Adrenal gland (tissue), 12 donors: ENCODE data around the gene GDAP1L1. TPM values are rescaled to one million over a fixed set of nuclear protein-coding genes. Genes with fewer than 3 reads are reported as not detected.

Experiments
- DNase-seq, 7 donors: peaks; one replicate each; pipeline ENCODE4 v3.0.0-alpha.2; 2019 to 2020
- H3K27ac ChIP-seq, 5 donors: fragments of 200-600 bp; sonication (generic) in 4 of 5; 1 replicate in 3 of 5; 2 replicates in 2 of 5; pipeline versions ENCODE4 v1.5.1 to v1.8.0; 2016 to 2020; ENCODE audit warnings: mild to moderate bottlenecking in 1 of 5
- H3K27me3 ChIP-seq: fragments of 200-600 bp; 2 replicates; pipeline ENCODE4 v1.8.0; 2021
- H3K36me3 ChIP-seq, 2 donors: fragments of 200-600 bp; replicated peaks in 1 of 2; 1 replicate in 1 of 2; 2 replicates in 1 of 2; pipeline versions ENCODE4 v1.5.1 to v1.8.0; 2018 to 2022
- H3K4me1 ChIP-seq, 2 donors: fragments of 200-600 bp; replicated peaks in 1 of 2; 1 replicate in 1 of 2; 2 replicates in 1 of 2; pipeline versions ENCODE4 v1.5.1 to v1.8.0; 2018 to 2021
- H3K4me3 ChIP-seq, 4 donors: fragments of 200-600 bp; sonication (generic) in 3 of 4; one replicate each; pipeline ENCODE4 v1.5.1; 2016 to 2018
- H3K9me3 ChIP-seq, 3 donors: fragments of 200-600 bp; sonication (generic) in 1 of 3; replicated peaks in 1 of 3; 1 replicate in 2 of 3; 2 replicates in 1 of 3; pipeline versions ENCODE4 v1.5.1 to v1.8.0; 2016 to 2021
- POLR2A ChIP-seq, 2 donors: fragments of 450-650 bp; IDR thresholded peaks; one replicate each; pipeline ENCODE4 v1.6.1; 2017; ENCODE audit warnings: antibody characterized with exemption in 2 of 2, mild to moderate bottlenecking in 2 of 2, moderate library complexity in 1 of 2
- WGBS, 4 donors: extraction: QIAGEN DNeasy Blood & Tissue Kit in 2 of 4; methylation state at CpG; one replicate each; pipeline versions ENCODE4 v1.1.5 to v1.1.7; 2013 to 2017; 5-methylcytosine and 5-hydroxymethylcytosine counted together
- intact Hi-C, 2 donors: fragments of 100-400 bp; cut with DNase I; formaldehyde crosslinking; loops; one replicate each; pipeline versions ENCODE4 v1.14.1 to v1.15.0; 2022 to 2023
- polyA plus RNA-seq, 3 donors: library from polyadenylated mRNA; stranded (reverse); fragments of 200-250 nt in 2 of 3; fragments of 350-450 nt in 1 of 3; fragmentation: Illumina TruSeq in 1 of 3; extraction: RNeasy Lipid Tissue Mini Kit (QIAGEN cat#74804) in 1 of 3; gene quantifications; one replicate each; pipeline ENCODE4 v1.2.3, GENCODE V29; 2013 to 2014
- total RNA-seq, 9 donors: library from RNA; depleted of rRNA in 4 of 9; stranded (reverse); fragments of >200 nt in 4 of 9; fragments of 120-200 nt in 1 of 9; fragmentation: NEBNext Ultra II Directional in 1 of 9; extraction: Animal tissue kit (Norgen Biotek cat#: 25700) in 1 of 9; gene quantifications; one replicate each; pipeline versions ENCODE4 v1.1.0 to v1.2.4, GENCODE V29; 2013 to 2023
- TF ChIP-seq, protein P1 (sequence below), 6 experiments: fragments of 450-650 bp in 4 of 6; fragments of 200-600 bp in 2 of 6; sonication (generic) in 1 of 6; IDR thresholded peaks; 1 replicate in 5 of 6; 2 replicates in 1 of 6; pipeline versions ENCODE4 v1.5.1 to v1.8.0; 2016 to 2021; ENCODE audit warnings: antibody characterized with exemption in 6 of 6, mild to moderate bottlenecking in 2 of 6, moderate library complexity in 1 of 6
- donor health status: healthy with polysubstance abuse.
- donor health status: Bipolar disorder and iron deficiency.
- donor health status: DM: yes; HTN: yes; CAD: no.
- donor health status: DM: no; HTN: no; CAD: no.
- donor health status: DM: no; HTN: no; CAD: no.
- donor health status: DM: yes; HTN: yes; CAD: no.

GDAP1L1 gene
- total and polyA plus RNA-seq, 12 donors, result 0.51 to 8.0 (median 1.4) TPM

DNA sequence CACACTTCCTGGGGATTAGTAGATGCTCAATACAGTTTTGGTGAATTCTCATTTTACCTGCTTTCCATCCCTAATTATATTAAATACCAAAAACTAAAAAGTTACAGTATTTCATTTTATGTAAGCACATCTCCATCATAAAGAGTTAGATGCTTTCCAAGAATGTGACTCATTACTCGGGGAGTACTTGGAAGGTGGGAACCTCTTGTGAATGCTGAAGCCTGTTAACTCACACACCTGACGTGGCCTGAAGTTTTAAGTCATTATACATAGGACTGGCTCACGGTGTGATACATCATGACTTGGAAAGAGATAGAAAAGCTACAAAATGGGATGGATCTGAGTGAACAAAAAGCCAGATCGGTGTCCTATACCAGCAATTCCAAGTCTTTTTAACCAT, 34.3 kb upstream of the GDAP1L1 start:
- H3K27ac ChIP-seq, result no peak overlapping the region
- peaks cover 23 to 25% of the 10 kb centered on the region in 2 donors for H3K4me1 ChIP-seq
- intact Hi-C loops, result no loop called here
- H3K9me3 ChIP-seq, result no peaks in the 10 kb centered on the region
- no peak overlapping the region for H3K4me3 ChIP-seq
- no peak for DNase-seq
- TF ChIP-seq, protein P1, sequence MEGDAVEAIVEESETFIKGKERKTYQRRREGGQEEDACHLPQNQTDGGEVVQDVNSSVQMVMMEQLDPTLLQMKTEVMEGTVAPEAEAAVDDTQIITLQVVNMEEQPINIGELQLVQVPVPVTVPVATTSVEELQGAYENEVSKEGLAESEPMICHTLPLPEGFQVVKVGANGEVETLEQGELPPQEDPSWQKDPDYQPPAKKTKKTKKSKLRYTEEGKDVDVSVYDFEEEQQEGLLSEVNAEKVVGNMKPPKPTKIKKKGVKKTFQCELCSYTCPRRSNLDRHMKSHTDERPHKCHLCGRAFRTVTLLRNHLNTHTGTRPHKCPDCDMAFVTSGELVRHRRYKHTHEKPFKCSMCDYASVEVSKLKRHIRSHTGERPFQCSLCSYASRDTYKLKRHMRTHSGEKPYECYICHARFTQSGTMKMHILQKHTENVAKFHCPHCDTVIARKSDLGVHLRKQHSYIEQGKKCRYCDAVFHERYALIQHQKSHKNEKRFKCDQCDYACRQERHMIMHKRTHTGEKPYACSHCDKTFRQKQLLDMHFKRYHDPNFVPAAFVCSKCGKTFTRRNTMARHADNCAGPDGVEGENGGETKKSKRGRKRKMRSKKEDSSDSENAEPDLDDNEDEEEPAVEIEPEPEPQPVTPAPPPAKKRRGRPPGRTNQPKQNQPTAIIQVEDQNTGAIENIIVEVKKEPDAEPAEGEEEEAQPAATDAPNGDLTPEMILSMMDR (IDR thresholded peaks at IDR 0.05), result no peak
- WGBS, 4 donors, result 76 to 81% (median 78%) methylated on average over 4 of the region's 4 CpGs
- no peaks in the 10 kb centered on the region for H3K36me3 ChIP-seq
- H3K27me3 ChIP-seq, result no peaks in the 10 kb centered on the region

DNA sequence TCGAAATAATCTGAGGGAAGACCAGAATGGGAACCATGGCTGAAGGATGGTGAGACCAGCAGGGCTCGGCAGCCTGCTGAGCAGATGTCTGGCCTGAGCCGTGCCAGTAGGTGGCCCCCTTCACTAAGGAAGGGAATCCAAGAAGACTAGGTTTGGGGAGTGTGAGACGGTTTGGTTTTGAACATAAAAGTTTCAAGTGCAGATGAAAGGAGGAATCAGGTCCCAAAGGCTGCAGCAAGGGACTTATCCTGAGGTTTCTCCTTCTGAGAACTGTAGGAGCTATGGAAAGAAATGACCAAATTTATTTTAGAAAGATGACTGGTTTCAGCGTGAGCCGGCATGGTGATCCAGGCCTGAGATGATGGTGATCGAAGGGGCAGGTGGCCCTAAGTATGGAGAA, 32.0 kb upstream of the GDAP1L1 start:
- Histone ChIP-seq H3K27me3 (no peaks in the 10 kb centered on the region), H3K4me1 (peaks cover 6 to 7% of the 10 kb centered on the region in 2 donors), H3K36me3 (no peaks in the 10 kb centered on the region), H3K4me3 (no peak overlapping the region), H3K9me3 (no peaks in the 10 kb centered on the region), H3K27ac (no peak overlapping the region)
- TF ChIP-seq POLR2A (IDR thresholded peaks at IDR 0.05), result no peak
- TF ChIP-seq, protein P1 (IDR thresholded peaks at IDR 0.05), result peak; percentile 58 to 81 (median 75)
- WGBS, 4 donors, result 50 to 53% (median 51%) methylated on average over 7 of the region's 7 CpGs
- DNase-seq, result peak; percentile 68 to 84 (median 75)
- intact Hi-C loops, result loop anchor here (5.0 kb wide), 3 partner anchors 97 to 252 kb away; partner anchors contain the start of gene FITM2 (in 1 of the 2)

DNA sequence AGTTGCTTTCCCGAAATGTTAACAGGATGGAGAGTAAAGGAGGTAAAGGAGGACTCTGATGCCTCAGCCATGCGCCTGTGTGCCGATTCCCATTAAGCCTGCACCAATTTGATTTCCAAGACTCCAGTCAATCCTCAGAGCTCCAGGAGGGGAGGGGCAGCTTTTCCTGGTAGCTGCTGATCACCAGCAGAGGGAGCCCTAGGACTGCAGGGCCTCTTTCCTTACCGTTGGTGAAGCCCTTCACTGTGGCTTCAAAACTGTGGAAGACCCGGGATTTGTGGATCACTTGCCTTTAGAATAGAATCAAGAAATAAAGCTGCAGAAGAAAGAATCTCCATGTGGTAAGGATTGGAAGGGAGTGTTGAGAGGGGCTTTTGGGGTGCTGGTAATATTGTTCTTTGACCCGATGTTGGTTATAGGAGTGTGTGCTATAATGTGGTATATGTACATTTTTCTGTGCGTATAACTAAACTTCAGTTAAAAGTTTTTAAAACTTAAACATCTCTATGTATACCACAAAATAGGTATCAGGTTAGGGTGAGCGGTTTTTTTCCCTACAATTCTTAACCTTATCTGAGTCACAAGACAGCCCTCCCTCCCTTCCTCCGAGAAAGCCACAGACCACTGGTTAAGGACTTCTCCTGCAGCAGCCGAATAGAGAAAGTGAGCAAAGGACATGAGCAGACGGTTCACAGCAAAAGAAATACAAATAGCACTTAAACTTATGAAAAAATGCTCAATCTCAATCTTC, 29.6 kb upstream of the GDAP1L1 start:
- Histone ChIP-seq H3K27ac (no peak overlapping the region), H3K4me1 (no peaks in the 10 kb centered on the region), H3K36me3 (no peaks in the 10 kb centered on the region), H3K9me3 (no peaks in the 10 kb centered on the region), H3K27me3 (no peaks in the 10 kb centered on the region), H3K4me3 (no peak overlapping the region)
- WGBS, 4 donors, result 42 to 51% (median 46%) methylated on average over 11 of the region's 11 CpGs
- TF ChIP-seq, protein P1 (IDR thresholded peaks at IDR 0.05), result peak; percentile 80 to 91 (median 88)
- no peak for TF ChIP-seq POLR2A (IDR thresholded peaks at IDR 0.05)
- intact Hi-C loops, result loop anchor here (2.0 to 5.0 kb wide), 4 partner anchors 93 to 250 kb away; partner anchors contain the start of gene FITM2 (in 2 of the 2)
- DNase-seq, result peak; percentile 65 to 88 (median 79)

DNA sequence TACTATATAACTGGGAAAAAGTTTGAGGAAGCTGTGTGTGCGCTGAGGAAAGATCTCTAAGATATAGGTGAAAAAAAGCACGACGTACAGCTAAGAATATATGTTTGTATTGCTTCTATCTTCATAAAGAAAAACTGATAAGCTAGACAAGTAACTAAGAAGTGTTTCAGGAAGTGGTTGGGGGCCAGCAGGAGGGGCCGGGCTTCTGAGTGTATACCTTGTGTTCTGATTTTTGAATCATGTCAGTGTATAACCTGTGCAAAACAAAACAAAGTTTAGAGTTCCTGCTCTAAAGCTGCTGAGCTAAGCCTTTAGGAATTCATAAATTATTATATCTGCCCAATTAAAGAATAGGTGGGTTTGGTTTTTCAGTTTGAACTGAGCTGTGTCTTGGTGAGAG, 28.7 kb upstream of the GDAP1L1 start:
- Histone ChIP-seq H3K4me3 (no peak overlapping the region), H3K27me3 (no peaks in the 10 kb centered on the region), H3K4me1 (no peaks in the 10 kb centered on the region), H3K9me3 (no peaks in the 10 kb centered on the region), H3K36me3 (no peaks in the 10 kb centered on the region), H3K27ac (no peak overlapping the region)
- TF ChIP-seq, protein P1 (IDR thresholded peaks at IDR 0.05), result no peak
- no peak for TF ChIP-seq POLR2A (IDR thresholded peaks at IDR 0.05)
- intact Hi-C loops, result loop anchor here (5.0 kb wide), 3 partner anchors 94 to 249 kb away; partner anchors contain the start of gene FITM2 (in 1 of the 2)
- 65 to 73% (median 67%) methylated on average over 4 of the region's 4 CpGs for WGBS, 4 donors
- no peak for DNase-seq
